ENCODE measurements around the gene KRTAP10-12. TPM values are rescaled to one million over a fixed set of nuclear protein-coding genes. Genes with fewer than 3 reads are reported as not detected.

The KRTAP10-12 gene
- total RNA-seq, 4 donors from 2014 or later: not detected

GRCh38 chr21:44718093-44718492 lies 21.1 kb downstream of the KRTAP10-12 start:
- WGBS, 2 donors: 47 to 50% methylated on average over 2 of the region's 2 CpGs
- peaks cover 0 to 3% (median under 1%) of the 10 kb centered on the region in 4 donors for H3K4me1 ChIP-seq
- no peak overlapping the region for H3K4me3 ChIP-seq
- TF ChIP-seq EP300 (IDR thresholded peaks at IDR 0.05): no peak
- no peak for TF ChIP-seq POLR2A (IDR thresholded peaks at IDR 0.05)
- TF ChIP-seq CTCF (IDR thresholded peaks at IDR 0.05): no peak
- no peak for DNase-seq (ENCODE audit: low spot score in 2 of 2)
- H3K9me3 ChIP-seq: no peaks in the 10 kb centered on the region
- no peak overlapping the region for H3K27ac ChIP-seq
- peaks cover 0 to 34% of the 10 kb centered on the region in 2 donors for H3K27me3 ChIP-seq
- H3K36me3 ChIP-seq: no peaks in the 10 kb centered on the region

GRCh38 chr21:44718571-44718970 lies 21.6 kb downstream of the KRTAP10-12 start:
- Histone ChIP-seq H3K4me1 (peaks cover 0 to 8% (median 3%) of the 10 kb centered on the region in 4 donors), H3K27ac (no peak overlapping the region), H3K27me3 (peaks cover 0 to 34% of the 10 kb centered on the region in 2 donors), H3K36me3 (no peaks in the 10 kb centered on the region), H3K4me3 (no peak overlapping the region), H3K9me3 (no peaks in the 10 kb centered on the region)
- no peak for DNase-seq (ENCODE audit: low spot score in 2 of 2)
- TF ChIP-seq EP300 (IDR thresholded peaks at IDR 0.05): no peak
- TF ChIP-seq CTCF (IDR thresholded peaks at IDR 0.05): no peak
- no peak for TF ChIP-seq POLR2A (IDR thresholded peaks at IDR 0.05)
- WGBS, 2 donors: 47 to 58% methylated on average over 6 of the region's 6 CpGs

GRCh38 chr21:44720170-44720569 lies 23.2 kb downstream of the KRTAP10-12 start:
- Histone ChIP-seq H3K9me3 (no peaks in the 10 kb centered on the region), H3K4me1 (peaks cover 0 to 13% (median 3%) of the 10 kb centered on the region in 4 donors), H3K27me3 (peaks cover 0 to 40% of the 10 kb centered on the region in 2 donors), H3K36me3 (no peaks in the 10 kb centered on the region), H3K4me3 (no peak overlapping the region), H3K27ac (no peak overlapping the region)
- no peak for DNase-seq (ENCODE audit: low spot score in 2 of 2)
- WGBS, 2 donors: 84 to 87% methylated on average over 2 of the region's 2 CpGs
- TF ChIP-seq POLR2A (IDR thresholded peaks at IDR 0.05) (no peak), EP300 (IDR thresholded peaks at IDR 0.05) (no peak), CTCF (IDR thresholded peaks at IDR 0.05) (no peak)

- Histone ChIP-seq H3K27ac (no peak overlapping the region), H3K36me3 (no peaks in the 10 kb centered on the region), H3K27me3 (peaks cover 0 to 56% of the 10 kb centered on the region in 2 donors), H3K9me3 (no peaks in the 10 kb centered on the region), H3K4me1 (peaks cover 0 to 13% (median 3%) of the 10 kb centered on the region in 4 donors), H3K4me3 (no peak overlapping the region)
- 52 to 77% methylated on average over 3 to 5 of the region's 5 CpGs for WGBS, 2 donors
- TF ChIP-seq CTCF (IDR thresholded peaks at IDR 0.05): no peak
- TF ChIP-seq EP300 (IDR thresholded peaks at IDR 0.05): no peak
- no peak for TF ChIP-seq POLR2A (IDR thresholded peaks at IDR 0.05)
- DNase-seq (ENCODE audit: low spot score in 2 of 2): no peak
These were observed 25.8 kb downstream of the KRTAP10-12 start for GRCh38 chr21:44722731-44723130.

- no peak overlapping the region for H3K27ac ChIP-seq
- 13 to 14% methylated on average over 43 to 47 of the region's 61 CpGs for WGBS, 2 donors
- peaks cover 0 to 58% of the 10 kb centered on the region in 2 donors for H3K27me3 ChIP-seq
- peak overlapping the region in 1 of 4 donors; percentile 14 for H3K4me3 ChIP-seq
- peaks cover 0 to 13% (median 3%) of the 10 kb centered on the region in 4 donors for H3K4me1 ChIP-seq
- DNase-seq (ENCODE audit: low spot score in 2 of 2): no peak
- TF ChIP-seq POLR2A (IDR thresholded peaks at IDR 0.05) (no peak), CTCF (IDR thresholded peaks at IDR 0.05) (no peak), EP300 (IDR thresholded peaks at IDR 0.05) (no peak)
- no peaks in the 10 kb centered on the region for H3K36me3 ChIP-seq
- H3K9me3 ChIP-seq: no peaks in the 10 kb centered on the region
These were observed 26.5 kb downstream of the KRTAP10-12 start for GRCh38 chr21:44723177-44724131.

All from tibial nerve (tissue), 4 donors.